HG02642 (cell line): ENCODE results near the gene RCAN2.

Experiments
- ATAC-seq: cut with Tn5 transposase; IDR thresholded peaks from one replicate; pipeline ENCODE4 v1.9.1; 2021; ENCODE audit warnings: mild to moderate bottlenecking; ENCODE audit not compliant: unreplicated experiment, poor library complexity

The RCAN2 gene

DNA sequence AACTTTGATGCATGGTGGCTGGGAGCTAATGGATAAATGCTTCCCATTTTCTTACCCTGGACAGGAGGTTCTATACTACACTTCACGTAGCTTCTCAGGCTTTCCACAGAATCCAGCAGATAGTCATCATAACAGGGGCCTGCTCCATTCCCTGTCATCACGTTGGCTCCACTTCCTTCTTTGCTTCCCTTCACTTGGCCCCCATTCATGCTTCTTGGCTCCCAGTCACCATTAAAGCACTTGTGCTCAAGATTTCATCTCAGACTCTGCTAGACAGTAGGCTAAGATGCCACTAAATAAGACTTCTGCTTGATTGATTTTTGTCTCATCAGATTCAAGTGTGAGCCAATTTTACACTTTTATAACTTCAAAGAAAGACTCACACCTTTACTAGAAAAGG lies 186.0 kb downstream of the RCAN2 start:
- no peak for ATAC-seq

DNA sequence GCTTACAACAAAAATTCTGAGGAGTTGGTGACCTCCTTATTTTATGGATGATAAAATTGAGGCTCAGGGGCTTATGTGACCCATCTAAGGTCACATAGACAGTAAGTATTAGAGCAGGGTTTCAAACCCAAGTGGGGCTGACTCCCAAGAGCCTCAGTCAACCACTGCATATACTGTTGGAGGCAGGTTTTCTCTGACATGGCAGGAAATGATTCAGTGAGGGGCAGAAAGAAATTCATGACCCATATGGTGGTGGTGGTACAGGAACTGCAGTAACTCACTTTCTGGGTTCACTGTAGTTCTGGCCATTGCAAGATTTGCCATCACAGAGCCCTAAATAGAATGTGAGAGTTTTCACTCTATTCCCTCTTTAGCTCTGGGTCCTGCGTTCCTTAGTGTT lies 188.4 kb downstream of the RCAN2 start:
- no peak for ATAC-seq

DNA sequence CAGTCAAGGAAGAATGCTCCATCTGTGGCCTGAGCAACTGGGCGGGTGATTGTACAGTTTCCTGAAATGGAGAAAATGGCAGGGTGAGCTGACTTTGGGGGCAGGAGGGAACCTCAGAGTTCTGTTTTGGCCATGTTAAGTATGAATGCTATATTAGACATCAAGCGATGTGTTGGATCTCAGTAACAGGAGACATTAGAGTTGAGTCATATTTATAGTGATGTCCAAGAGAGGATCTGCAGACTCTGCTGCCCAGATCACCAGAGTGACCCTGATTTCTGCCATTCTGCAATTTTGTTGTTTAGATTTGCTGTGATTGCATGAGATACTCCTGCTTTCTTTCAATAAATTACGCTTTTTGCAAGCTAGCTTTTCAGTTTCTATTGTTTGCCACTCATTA lies 189.1 kb downstream of the RCAN2 start:
- ATAC-seq, result no peak

DNA sequence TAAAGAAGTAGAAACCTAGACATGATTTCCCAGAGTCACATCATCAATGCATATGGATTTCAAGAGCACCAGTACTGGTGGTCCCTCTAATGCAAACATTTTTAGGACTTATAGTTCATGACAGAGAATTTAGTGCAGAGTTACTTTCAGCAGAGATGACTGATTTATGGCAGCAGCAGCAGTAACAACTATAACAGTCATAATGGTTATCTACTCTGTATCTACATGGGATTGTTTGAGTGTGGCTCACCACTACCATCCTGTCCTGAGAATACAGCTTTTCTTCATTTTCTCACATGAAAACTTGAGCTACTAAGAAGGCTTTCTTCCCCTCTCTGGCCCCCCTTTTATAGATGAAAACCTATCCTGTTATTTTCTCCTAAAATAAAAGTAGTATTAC lies 192.0 kb downstream of the RCAN2 start:
- ATAC-seq, result no peak

DNA sequence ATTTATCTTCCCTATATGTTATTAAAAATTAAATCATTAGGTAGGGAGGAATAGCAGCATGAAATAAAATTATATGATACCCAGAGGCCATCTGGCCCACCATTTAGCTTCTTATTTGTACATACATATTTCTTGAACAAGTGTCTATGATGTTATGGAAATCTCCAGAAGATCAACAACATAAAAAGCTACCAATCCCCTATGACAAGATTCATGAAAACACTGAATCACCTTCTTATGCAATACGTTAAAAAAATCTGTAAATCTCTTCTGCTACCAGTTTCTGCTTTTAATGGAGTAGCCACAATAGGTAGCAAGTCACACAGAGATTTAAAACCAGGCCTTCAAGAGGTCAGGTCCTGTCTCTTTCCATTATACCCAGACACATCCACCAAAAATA lies 194.7 kb downstream of the RCAN2 start:
- ATAC-seq, result no peak

DNA sequence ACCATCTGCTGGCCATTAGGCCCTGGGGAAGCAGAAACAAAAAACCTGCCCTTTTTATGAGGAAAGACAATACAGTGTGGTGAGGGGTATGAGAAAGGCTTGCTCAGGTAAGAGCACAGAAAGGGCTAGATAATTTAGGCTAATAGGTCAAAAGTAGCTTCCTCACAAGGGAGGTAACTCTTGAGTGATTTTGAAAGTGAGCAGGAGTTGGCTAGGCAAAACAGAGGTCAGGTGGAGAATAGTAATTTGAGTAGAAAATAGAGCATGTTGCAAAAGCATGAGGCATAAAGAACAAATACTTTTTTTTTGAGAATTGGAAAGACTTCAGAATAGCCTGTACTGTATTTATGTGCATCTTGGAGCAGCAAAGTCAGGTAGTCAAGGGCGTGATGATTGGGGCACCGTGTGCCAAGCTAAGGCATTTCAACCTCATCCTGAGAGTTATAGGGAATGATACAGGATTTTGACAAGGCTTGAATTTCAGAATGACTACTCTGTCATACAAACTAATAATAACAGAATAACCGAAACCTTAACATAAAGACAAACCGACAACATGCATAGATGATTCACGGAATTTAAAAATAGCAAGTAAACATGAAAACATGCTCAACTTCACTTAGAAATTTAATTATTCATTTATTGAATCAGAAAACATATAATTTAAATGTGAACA lies 197.5 kb downstream of the RCAN2 start:
- ATAC-seq, result peak; percentile 81

DNA sequence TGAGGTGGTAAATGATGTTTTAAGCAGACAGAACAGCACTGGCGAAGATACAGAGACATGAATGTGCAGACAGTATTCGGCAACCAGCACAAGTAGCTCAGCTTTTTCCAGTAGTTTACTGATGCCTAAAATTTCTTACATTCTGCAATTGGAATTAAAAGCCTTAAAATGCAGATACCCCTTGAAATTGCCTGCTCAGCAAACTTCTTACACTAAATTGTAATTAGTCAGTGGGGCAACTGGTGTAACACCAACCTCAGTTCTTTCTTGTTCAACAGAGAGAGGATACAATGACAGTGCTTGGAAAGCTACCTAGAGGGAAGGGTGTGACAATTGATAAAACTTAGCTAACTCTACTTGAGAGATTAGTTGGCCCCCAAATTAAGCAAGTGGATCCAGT lies 199.4 kb downstream of the RCAN2 start:
- ATAC-seq, result no peak

DNA sequence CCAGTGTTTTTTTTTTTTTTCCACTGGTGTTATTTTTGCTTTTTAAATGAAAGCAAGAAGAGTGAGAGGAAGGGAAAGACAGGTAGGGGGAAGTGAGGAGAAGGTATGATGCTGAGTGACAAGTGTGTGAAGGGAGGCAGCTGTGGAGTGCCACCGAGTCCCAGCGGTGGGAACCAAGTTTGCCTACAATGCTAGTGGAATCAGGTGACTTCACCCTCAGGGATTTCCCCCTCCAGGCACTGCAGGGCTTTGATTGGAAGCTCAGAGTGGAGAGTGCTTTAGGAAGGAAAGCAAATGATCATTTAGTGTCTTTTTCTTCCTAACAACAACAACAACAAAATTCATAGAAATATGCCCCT lies 200.0 kb downstream of the RCAN2 start:
- ATAC-seq, result peak; percentile 47

DNA sequence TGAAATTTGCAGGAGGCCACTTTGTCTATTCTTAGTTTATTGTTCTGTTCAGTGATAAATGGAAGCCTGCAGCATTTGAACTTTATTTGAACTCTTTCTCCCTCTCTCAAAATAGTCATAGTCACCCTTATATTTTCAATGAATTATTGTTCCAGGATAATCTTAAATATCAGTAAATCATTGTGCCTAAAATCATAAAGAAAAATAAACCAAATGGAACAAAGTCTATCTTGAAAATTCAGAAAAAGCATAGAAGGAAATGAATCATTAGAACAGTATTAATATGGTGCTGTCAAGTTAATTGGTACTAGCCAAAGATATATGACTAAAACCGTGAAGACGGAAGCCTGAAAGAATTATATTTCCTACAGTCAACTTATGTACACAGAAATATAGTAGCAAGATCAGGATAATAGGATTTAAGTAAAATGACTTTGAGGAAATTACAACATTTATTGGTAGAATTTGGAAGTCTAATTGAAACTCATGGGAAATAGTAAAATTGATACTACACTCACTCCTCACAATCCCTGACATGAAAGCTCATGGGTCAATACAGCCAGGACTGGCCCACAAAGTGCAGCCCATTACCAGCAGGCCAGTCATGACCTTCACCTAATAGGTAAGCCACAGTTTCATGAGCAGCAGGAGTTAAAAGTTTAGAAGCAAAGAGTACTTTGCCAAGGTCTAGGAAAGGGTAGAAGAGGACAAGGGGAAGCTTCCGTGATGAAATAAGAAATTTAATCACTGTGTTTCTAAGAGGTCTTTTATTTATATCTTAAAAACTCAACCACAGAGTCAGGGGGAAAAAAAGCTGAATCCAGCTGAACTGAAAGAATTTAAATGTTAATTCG lies 200.6 kb downstream of the RCAN2 start:
- ATAC-seq, result no peak

DNA sequence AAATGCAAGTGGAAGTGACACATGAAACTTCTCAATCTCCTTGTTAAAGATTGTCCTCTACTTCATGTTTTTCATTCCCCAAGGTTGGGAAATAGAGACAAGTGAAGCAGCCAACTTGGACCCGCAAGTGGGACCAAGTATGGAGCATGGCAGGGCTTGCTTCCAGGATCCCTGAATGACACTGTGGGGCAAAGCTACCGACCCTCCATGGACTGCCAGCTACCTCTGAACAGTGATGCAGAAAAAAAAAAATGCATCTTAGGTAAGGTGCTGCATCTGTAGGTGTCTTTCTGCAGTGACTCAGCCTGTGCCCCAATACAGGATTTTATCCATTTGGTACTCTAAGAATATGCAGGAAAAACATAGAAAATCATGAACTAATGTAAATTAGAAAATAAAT lies 201.4 kb downstream of the RCAN2 start:
- ATAC-seq, result no peak

DNA sequence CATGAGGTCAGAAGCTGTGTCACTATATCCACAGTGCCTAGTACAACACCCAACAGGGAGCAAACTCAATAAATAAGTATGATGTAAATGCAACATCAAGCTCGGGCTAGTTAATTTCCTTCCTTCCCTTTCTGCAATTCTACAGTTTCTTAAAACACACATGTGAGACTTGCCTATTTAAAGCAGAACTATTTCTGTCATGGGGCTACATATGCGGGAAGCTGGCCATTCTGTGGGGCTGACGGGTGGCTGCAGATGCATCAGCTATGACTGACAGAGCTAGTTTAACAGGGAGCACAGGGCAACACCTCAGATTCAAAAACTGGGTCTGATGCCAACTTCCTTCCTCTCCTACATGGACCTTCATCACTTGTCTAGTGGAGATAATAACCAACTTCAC lies 202.4 kb downstream of the RCAN2 start:
- ATAC-seq, result no peak

DNA sequence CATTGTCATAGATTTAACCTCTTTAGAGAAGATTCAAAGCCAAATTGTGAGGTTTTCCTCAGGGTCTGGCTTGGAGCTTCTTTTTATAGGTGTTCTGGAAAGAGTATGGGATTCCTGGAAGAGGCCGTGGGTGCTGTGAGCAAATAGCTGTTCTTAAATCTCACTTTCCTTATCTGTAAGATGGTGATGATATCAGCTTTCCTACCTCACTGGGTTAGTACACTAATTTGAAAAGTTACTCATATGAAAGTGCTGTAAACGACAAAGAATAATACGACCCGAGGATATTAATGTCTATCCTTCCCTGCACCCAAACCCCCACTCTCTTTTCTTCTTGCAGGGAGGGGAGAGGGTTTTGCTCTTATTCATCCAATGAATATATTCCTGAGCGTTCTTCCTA lies 203.6 kb downstream of the RCAN2 start:
- no peak for ATAC-seq

DNA sequence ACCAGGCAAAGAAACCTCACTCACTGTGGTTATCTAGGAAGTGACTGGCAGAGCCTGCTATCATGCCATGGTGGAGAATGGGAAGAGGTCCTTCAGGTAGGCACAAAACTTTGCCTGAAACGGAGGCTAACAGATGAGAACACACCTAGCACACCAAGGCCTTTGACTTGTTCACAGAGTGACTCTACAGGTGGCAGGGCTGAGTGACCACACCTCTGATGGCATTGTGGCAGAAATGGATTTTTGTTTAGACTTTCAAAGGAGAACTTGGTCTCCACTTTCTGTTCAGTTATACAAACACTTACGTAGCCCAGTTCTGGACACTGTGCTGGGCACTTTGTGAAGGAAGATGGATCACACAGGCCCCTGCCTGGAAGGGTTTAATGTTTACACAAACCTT lies 204.2 kb downstream of the RCAN2 start:
- ATAC-seq, result no peak

DNA sequence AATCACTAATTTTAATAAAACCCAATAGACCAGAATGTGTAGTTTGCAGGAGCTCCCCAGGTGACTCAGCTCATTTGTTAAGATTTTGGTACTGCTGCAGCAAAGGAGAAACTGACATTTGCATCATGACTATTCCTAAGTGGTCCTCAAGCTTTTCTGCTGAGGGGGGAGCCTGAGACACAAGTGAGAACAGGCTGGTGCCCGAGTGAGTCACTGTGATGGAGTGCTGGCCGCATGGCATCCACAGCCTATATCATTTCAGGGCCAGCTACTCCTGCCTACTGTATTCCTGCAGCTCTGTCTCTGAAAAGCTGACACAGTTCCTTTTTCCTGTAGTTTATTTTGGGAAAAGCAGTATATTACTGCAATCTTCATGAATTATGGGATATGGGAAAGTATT lies 206.8 kb downstream of the RCAN2 start:
- ATAC-seq, result no peak

DNA sequence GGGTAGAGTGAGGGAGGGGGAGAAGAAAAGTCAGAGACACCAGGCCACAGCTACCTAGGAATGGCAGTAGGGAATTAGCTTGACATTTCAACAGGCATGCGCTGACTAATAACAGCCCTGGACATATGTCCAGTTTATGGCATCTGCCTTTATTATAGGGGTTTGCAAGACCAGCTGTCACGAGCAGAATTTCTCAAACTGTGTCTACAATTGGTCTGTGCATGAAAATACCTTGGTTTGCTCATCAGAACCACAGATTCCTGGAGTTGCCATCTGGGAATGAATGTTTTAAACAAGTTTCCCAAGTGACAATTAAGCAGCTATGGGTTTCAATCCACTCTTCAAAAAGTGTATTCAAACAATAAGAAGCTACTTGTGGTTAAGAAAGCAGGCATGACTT lies 210.1 kb downstream of the RCAN2 start:
- ATAC-seq, result no peak

DNA sequence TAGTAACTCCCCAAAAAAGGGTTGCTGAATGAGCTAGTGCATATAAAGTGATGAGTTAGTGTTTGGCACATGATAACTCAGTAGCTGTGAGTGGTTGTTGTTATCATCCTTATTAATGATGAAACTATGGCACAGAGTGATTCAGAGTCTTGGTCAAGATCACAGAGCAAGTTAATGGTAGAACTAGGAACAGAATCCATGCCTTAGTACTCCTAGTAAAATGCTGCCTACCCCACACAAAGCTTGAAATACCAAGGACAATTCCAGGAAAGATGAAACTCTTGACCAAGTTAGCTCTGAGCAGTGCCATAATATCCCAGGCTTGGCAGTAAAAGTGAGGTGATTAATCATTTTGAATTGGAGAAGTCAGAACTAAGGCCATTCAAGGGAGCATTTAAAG lies 211.4 kb downstream of the RCAN2 start:
- no peak for ATAC-seq

DNA sequence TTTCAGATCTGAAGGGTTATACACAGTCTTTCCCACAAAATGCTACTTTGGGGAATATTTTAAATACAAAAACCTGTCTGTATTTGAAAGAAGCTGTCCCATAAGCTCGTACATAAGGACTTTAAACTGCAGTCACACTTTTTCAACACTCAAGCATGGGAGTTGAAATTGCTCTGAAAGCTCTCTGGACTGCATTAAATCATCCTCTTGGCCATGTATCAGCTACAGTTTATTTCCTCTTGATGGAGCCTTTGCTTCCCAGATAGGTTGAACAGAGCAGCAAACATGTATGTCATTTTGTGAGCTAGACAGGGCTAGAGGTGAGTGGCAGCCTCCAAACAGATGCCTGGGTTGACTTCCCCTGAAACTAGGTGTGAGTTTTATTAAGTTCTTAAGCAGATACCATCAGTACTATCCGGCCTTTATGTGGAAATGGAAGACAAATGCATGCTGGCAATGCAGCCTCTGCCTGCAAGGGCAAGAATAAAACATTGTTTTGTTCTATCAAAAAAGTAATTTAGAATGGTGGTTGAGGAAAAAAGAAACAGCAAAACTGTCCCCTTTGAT lies 214.6 kb downstream of the RCAN2 start:
- ATAC-seq, result no peak

DNA sequence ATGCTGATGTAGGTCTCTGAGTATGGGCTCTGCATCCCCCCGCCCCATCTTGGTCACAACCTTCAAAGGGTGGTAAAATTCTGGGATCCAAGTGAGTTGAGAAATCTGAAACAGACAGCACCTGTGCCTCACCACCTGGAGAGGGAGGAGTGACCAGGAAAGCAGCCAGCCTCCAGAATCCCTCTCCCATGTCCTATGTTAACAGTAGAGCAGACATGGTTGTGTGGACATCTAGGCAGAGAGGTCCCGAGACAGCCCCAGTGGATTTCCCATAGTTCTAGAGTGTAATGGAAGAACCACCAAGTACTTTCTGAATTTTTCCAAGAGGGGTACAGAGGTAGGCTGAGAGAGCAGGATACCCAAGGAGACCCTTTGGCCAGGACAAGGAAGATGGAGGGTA lies 216.7 kb downstream of the RCAN2 start:
- no peak for ATAC-seq

DNA sequence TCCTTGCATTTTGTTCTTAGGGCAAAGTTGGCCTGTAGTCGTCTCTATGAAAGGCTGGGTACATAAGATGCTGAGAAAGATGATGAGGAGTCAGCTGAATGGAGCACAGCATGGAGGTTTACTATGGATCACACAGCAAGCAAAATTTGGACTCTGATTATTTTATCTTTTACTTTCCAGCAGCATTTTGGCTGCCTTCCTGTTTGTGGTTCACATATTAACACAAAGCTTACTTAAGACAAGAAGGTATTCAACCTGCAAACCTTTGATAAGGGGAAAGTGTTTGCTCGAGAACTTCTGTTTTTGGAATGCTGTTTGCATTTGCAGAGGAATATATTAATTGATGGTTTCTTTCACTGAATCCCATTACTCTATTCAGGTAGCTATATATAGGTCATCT lies 217.3 kb downstream of the RCAN2 start:
- ATAC-seq, result no peak

DNA sequence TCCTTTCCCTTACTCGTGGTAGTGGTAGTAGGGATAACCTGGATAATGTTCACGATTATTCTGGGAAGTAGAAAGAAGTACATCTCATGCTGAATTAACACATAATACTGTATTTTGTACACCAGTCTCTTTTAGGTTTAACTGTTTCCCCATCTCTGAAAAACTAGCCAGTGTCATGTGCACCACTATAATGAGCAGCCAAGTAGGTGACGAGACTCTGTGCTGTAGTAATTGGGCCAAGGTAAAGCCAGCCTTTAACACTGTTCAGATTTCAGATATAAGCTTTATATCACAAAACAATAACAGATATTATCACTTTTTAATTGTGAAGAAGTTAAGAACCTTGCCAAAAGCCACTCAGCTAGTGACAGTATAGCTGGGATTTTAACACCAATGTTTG lies 219.5 kb downstream of the RCAN2 start:
- no peak for ATAC-seq

DNA sequence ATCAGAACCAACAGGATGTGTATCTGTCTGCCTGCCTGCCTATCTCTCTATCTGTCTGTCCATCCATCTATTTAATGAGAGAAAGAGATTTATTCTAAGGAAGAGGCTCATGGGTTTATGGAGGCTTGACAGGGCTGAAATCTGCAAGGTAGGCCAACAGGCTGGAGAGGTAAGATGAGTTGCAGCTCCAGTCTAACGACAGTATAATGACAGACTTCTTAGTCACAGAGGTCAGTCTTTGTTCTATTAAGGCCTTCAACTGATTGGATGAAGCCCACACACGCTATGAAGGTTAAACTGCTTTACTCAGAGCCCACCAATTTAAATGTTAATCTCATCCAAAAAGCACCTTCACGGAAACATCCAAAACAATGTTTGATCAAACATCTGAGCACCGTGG lies 220.1 kb downstream of the RCAN2 start:
- no peak for ATAC-seq

DNA sequence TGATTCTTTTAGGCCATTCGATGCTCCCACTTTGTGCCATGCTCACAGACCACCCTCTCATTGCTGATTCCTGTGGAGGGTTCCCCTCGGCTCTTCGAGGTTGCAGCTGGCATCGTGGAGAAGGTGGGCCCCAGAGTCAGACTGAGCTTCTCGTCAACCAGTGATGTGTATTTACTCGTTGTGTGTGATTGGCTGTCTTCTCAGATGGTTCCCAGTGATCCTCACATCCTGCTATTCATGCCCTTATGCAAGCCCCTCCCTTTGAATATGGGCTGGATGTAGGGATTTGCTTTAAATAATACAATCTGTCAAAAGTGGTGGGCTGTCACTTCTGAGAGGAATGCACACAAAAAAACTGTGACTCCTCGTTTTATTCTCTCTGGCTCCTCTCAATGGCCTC lies 220.9 kb downstream of the RCAN2 start:
- ATAC-seq, result no peak
